Thyroid gland (tissue), 4 donors: ENCODE results near the gene PCDHB13.
"Not testable (repeated sequence)": the region's sequence is repeated elsewhere in the genome, so short reads cannot be mapped to it uniquely, and the experiment has no call there.

Source experiments
- POLR2A ChIP-seq, 2 donors: fragments of 450-650 bp; IDR thresholded peaks; one replicate each; pipeline ENCODE4 v1.6.1; 2017; ENCODE audit warnings: antibody characterized with exemption in 2 of 2, mild to moderate bottlenecking in 2 of 2, moderate library complexity in 1 of 2
- TF ChIP-seq, protein P1 (sequence below), 6 experiments: fragments of 200-600 bp in 3 of 6; fragments of 450-650 bp in 3 of 6; sonication (generic) in 3 of 6; IDR thresholded peaks; one replicate each; pipeline ENCODE4 v1.5.1; 2016 to 2019; ENCODE audit warnings: antibody characterized with exemption in 6 of 6, mild to moderate bottlenecking in 2 of 6, inconsistent platforms in 1 of 6, moderate library complexity in 1 of 6

DNA sequence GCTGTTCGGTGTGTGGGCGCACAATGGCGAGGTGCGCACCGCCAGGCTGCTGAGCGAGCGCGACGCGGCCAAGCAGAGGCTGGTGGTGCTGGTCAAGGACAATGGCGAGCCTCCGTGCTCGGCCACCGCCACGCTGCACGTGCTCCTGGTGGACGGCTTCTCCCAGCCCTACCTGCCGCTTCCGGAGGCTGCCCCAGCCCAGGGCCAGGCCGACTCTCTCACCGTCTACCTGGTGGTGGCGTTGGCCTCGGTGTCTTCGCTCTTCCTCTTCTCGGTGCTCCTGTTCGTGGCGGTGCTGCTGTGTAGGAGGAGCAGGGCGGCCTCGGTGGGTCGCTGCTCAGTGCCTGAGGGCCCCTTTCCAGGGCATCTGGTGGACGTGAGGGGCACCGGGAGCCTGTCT lies 33.8 kb upstream of the PCDHB13 start:
- TF ChIP-seq, protein P1, sequence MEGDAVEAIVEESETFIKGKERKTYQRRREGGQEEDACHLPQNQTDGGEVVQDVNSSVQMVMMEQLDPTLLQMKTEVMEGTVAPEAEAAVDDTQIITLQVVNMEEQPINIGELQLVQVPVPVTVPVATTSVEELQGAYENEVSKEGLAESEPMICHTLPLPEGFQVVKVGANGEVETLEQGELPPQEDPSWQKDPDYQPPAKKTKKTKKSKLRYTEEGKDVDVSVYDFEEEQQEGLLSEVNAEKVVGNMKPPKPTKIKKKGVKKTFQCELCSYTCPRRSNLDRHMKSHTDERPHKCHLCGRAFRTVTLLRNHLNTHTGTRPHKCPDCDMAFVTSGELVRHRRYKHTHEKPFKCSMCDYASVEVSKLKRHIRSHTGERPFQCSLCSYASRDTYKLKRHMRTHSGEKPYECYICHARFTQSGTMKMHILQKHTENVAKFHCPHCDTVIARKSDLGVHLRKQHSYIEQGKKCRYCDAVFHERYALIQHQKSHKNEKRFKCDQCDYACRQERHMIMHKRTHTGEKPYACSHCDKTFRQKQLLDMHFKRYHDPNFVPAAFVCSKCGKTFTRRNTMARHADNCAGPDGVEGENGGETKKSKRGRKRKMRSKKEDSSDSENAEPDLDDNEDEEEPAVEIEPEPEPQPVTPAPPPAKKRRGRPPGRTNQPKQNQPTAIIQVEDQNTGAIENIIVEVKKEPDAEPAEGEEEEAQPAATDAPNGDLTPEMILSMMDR (IDR thresholded peaks at IDR 0.05) = not testable (repeated sequence)
- not testable (repeated sequence) for TF ChIP-seq POLR2A (IDR thresholded peaks at IDR 0.05)
